A549 (cell line): ENCODE results near the gene GZF1.

Experiments used
- HOXB5 ChIP-seq: fragments of 250-450 bp; sonication (Bioruptor Pico); IDR thresholded peaks from 2 replicates; pipeline ENCODE4 v1.5.0; 2020; ENCODE audit warnings: mild to moderate bottlenecking, moderate library complexity
- JUNB ChIP-seq: fragments of >200 bp; sonication (Bioruptor Twin); formaldehyde crosslinking; IDR thresholded peaks from 2 replicates; pipeline ENCODE4 v1.6.1; 2016
- MAZ ChIP-seq: fragments of 150-350 bp; IDR thresholded peaks from 2 replicates; pipeline ENCODE4 v1.6.1; 2014; ENCODE audit warnings: antibody characterized with exemption, low read depth, low read length, borderline replicate concordance
- TF ChIP-seq, protein P1 (sequence below): fragments of >200 bp; sonication (Bioruptor Twin); formaldehyde crosslinking; IDR thresholded peaks from 3 replicates; pipeline ENCODE4 v1.5.1; 2016

DNA sequence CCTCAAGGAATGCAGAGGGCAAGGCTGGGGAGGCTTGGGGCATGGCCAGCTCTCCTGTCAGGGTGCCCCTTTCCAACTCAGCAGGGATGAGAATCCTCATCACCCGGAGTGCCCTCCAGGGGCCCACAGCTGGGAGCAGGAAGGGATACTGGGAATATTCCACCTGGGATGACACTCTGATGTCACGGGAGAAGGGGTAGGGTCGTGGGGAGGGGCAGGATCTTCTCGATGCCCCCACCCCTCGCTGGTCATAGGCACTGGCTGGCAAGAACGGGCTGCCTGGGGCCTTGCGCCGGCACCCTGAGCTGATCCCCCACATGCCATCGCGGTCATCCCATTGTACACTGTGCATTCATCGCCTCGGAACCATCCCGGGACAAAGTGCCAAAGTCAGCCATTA is 22.0 kb upstream of the GZF1 start:
- TF ChIP-seq MAZ (no peak), JUNB (no peak), HOXB5 (no peak)
- TF ChIP-seq, protein P1, sequence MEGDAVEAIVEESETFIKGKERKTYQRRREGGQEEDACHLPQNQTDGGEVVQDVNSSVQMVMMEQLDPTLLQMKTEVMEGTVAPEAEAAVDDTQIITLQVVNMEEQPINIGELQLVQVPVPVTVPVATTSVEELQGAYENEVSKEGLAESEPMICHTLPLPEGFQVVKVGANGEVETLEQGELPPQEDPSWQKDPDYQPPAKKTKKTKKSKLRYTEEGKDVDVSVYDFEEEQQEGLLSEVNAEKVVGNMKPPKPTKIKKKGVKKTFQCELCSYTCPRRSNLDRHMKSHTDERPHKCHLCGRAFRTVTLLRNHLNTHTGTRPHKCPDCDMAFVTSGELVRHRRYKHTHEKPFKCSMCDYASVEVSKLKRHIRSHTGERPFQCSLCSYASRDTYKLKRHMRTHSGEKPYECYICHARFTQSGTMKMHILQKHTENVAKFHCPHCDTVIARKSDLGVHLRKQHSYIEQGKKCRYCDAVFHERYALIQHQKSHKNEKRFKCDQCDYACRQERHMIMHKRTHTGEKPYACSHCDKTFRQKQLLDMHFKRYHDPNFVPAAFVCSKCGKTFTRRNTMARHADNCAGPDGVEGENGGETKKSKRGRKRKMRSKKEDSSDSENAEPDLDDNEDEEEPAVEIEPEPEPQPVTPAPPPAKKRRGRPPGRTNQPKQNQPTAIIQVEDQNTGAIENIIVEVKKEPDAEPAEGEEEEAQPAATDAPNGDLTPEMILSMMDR, result no peak
